Stimulated activated CD4-positive, alpha-beta T cell treated with anti-CD3 and anti-CD28 coated beads, Interleukin-4, amount 100 ng/mL, for 1 hour (primary cell): Measurements from ENCODE around the gene PRODH2.

Experiments
- DNase-seq: peaks from one replicate; pipeline ENCODE4 v3.0.0-alpha.2; 2020

PRODH2 gene

DNA sequence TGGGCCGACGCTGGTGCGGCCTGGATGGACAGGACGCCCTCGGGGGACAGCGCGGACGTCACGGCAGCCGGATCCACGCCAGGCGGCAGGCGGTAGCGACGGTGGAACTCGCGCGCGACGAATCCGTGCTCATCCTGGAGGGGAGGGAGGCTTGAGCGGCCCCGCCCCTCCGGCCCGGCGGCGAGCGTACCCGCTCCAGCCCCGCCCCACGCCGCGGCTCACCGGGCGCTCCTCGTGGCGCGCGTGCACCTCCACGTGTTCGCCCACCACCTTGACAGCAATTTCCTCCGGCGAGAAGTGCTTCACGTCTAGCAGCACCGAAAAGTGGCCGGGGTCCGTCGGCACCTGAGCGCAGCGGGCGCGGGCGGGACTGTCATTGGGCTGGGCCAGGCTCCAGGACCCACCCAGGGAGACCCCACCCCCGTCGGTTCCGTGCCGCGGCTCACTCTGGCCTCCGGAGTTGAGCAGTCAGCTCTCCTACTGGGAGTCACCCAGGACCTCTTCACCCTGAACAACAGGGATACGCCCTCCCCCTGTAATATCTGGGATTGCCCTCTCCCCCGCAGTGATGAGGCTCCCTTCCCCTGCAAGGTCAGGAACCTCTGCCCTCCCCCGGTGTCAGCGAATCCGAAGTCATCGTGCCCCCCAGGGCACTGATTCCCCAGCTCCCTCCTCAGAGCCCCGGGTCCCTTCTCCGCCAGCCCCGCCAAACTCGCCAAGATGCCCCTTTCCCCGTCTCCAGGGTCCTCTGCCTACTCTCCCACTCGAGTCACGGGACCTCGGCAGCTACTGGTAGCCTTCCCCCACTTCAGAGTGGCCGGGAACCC is 56.9 kb downstream of the PRODH2 start:
- DNase-seq: peak; percentile 63

DNA sequence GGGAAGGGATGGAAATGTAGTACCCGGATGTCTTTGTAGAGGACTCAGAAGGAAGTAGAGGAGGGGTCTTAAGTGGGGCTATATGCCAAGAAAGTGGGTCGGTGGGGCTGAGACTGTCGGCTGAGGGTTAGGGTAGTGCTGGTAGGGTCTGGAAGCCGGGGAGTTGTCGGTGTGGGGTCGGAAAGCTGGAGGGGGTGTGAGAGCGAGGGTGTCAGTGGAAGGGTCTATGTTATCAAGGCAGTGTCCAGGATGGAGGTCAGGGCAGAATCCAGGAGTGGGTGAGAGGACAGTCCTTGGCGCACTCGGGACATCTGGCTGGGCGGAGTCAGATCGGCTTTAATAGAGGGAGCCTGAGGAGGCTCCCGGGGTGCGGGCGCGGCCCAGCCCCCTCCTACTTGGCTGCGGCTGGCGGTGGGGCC is 57.5 kb downstream of the PRODH2 start:
- DNase-seq: no peak

DNA sequence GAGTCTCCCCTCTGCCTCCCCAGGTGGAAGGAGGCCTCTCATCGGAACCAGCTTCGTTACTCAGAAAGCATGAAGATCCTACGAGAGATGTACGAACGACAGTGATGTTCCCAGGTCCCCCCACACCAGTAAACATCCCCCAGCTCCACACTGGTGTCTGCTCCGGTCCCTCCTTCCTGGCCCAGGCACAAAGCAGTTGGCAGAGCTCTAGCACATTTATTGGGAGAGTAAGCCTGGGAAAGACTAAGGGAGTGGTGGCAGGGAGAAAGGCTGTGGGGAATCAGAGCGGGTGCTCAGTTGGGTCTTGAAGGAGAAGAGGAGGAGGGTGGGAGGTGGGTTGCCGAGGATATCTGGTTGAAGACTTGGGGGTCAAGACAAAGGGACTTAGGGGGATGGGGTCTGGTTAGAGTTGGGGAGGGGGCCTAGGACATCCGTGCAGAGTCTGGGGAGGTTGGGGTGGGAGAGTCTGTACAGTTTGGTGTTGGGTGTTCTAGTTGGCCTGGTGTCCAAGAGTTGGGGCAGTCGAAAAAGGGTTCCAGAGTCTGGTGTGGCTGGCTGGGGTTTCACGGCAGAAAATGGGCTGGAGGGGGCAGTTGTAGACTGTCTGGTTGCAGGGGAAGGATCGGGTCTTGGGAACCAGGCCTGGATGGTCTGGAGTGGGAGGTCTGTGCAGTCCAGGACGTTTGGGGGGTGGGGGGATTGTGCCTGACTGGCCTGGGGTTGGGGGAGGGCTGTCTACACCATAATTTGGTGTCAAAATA is 58.1 kb downstream of the PRODH2 start:
- no peak for DNase-seq

DNA sequence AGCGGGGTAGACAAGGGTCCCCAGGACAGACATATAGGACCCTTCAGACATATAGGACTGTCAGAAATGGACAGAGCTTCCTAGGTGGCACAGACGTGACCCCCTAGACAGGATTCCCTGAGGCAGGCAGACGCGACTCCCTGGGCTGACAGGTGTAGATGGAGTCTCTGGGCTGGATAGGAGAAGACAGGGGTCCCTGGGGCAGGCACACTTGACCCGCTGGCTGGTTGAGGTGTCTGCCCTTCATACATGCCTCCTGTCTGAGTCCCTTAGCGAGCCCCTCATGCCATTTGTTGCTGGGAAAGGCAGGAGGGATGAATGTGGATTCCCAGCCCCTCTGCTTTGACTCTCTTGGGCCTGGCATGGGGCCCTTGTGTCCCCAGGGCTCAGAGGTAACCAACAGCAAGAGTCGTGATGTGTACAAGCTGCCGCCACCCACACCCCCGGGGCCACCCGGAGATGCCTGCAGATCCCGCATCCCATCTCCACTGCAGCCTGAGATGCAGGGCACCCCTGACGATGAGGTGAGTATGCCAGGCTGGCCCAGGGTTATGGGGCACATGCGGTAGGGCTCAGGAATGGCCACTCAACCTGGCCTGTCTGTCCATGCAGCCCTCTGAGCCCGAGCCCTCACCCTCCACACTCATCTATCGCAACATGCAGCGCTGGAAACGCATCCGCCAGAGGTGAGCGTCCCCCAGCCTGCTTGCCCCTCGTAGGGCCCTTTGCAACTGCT is 58.8 kb downstream of the PRODH2 start:
- DNase-seq: no peak

DNA sequence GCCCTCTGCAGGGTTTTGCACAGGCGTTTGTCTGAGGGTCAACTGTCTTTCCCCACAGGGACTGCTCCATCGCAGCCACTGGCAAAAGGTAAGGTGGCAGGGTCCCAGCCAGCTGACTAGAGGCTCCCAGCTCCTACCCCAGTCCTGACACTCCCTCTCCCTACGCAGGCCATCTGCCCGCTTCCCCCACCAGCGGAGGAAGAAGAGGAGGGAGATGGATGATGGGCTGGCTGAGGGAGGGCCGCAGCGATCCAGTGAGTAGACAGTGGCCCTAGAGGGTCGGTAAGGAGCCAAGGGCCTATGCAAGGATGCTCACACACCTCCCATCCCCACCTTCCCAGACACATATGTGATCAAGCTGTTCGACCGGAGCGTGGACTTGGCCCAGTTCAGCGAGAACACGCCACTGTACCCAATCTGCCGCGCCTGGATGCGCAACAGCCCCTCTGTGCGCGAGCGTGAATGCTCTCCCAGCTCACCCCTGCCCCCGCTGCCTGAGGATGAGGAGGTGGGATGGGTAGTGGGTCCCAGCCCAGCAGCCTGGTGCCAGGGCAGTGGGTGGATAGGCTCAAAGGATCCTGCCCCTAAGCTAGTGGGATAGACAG is 59.8 kb downstream of the PRODH2 start:
- no peak for DNase-seq

DNA sequence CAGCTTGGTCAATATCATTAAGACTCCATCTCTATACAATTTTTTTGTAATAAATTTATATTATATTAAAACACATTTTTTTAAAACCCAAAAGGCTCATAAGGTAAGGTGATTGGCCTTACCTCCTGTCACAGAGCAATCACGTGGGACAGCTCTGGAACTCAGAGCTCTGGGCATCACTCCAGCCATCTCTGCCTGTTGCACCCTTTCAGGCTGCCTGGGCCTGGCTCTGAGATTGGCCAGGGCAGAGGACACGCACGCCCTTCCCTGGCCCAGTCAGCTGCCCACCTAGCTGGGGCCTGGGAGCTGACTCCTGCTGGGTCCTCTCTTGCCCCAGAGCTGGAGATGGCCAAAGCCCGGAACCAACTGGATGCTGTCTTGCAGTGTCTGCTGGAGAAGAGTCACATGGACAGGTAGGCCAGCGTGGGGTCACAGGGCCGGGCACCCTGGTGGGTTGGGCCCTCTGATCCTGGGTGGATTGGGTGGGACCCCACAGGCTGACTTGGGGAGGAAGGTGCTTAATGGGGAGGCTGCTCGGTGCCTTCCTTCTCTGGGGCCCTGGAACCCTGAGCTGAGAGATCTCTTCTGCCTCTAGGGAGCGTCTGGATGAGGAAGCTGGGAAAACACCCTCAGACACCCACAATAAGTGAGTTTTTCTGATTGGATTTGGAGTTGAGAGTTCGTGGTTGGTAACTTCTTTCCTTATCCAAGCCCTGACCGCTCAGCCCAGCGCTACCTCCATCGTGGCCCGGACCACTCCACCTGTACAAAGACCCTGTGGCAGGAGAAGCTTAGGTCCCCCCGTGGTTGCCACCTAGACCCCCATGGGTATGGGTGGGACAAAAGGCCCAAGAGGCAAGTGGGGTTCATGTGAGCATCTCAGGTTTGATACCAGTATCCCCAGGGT is 60.6 kb downstream of the PRODH2 start:
- no peak for DNase-seq

DNA sequence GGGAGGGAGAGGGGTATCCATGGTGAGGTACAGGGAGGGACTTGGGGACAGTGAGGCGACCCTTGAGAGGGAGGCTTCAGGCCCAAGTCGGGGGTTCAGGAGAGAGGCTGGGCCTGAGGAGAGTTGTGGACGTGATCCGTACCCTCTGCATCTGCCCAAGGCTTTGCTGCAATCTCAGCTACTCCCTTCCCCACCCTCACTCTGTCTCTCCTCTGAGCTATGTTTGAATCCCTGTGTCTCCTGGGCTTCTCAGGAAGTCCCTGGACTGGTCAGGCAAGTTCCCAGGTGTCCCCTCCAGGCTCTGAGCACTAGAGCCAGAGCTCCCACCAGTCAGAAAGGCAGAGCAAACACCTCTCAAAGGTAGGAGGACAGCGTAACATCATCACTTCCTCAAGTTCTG is 62.5 kb downstream of the PRODH2 start:
- DNase-seq: no peak
